Measurements from ENCODE around the gene BABAM2. TPM values are rescaled to one million over a fixed set of nuclear protein-coding genes. Genes with fewer than 3 reads are reported as not detected.

BABAM2 gene
- total RNA-seq, 1 experiment from 2014 or later = 27.1 TPM

DNA sequence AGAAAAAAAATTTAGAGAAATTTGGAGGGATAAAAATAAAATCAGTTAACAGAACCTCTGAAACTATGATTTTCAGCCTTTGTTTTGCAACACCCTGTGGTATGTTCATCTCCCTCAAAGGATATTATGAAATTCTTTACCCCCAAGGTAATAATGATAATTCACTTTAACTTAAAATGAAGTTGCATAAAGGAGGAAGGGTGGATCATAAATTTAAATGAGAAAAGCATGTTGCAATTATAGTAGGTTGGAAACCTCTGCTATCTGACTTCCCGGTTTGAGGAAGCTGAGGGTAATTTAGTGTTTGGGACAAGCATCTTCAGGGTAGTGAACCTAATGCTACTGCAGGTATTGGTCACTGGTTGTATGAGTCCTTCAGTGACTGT lies 102.9 kb downstream of the BABAM2 start:
- H3K4ac ChIP-seq (ENCODE audit: low read depth, low read length) = no peak overlapping the region
- H3K79me2 ChIP-seq (ENCODE audit: insufficient read depth, low read length) = no peaks in the 10 kb centered on the region
- H2BK15ac ChIP-seq (ENCODE audit: low read depth, low read length) = no peak overlapping the region
- no peak overlapping the region for H2BK5ac ChIP-seq (ENCODE audit: insufficient read length, low read length)
- H3K27ac Mint-ChIP-seq = no peak overlapping the region
- no peak overlapping the region for H3T11ph ChIP-seq (ENCODE audit: low read length)
- no peaks in the 10 kb centered on the region for H3K27me3 Mint-ChIP-seq (ENCODE audit: low read depth)
- no peak overlapping the region for H2AFZ ChIP-seq (ENCODE audit: low read length)
- H3K4me1 Mint-ChIP-seq = peaks cover 5% of the 10 kb centered on the region in 2 experiments
- no peak overlapping the region for H2BK120ac ChIP-seq (ENCODE audit: low read depth, low read length, poor library complexity, severe bottlenecking)
- no peak overlapping the region for H4K5ac ChIP-seq (ENCODE audit: insufficient read length, low read depth, low read length)
- no peak overlapping the region for H4K8ac ChIP-seq (replicated peaks; ENCODE audit: insufficient read length, low read depth, low read length)
- no peaks in the 10 kb centered on the region for H3K23me2 ChIP-seq (ENCODE audit: insufficient read length, low read depth, low read length, poor library complexity, severe bottlenecking)
- H3K56ac ChIP-seq (ENCODE audit: insufficient read length, low read depth, low read length) = no peak overlapping the region
- H3K9me3 Mint-ChIP-seq = peaks cover 0 to 3% of the 10 kb centered on the region in 2 experiments; a peak in 1 of 5 replicates
- no peak overlapping the region for H3K14ac ChIP-seq (ENCODE audit: insufficient read depth, low read length)
- no peak overlapping the region for H2BK12ac ChIP-seq (ENCODE audit: insufficient read length, low read depth, low read length)
- H3K4me3 Mint-ChIP-seq = no peak overlapping the region
- no peaks in the 10 kb centered on the region for H3K9me3 ChIP-seq (ENCODE audit: control insufficient read depth, low read depth, low read length)
- no peak overlapping the region for H3K9ac ChIP-seq (ENCODE audit: extremely low read depth, insufficient read length, low read length)
- H3K4me1 ChIP-seq (ENCODE audit: insufficient read depth, low read length) = no peaks in the 10 kb centered on the region
- no peak overlapping the region for H2AK5ac ChIP-seq (ENCODE audit: insufficient read length, low read length)
- H3K36me3 Mint-ChIP-seq (ENCODE audit: insufficient read depth in 1 of 3, low read depth in 3 of 3) = peaks cover 2 to 7% (median 4%) of the 10 kb centered on the region in 3 experiments; a peak in 4 of 7 replicates
- H3K23ac ChIP-seq (ENCODE audit: insufficient read length, low read depth, low read length) = no peak overlapping the region
- H3K79me1 ChIP-seq (ENCODE audit: insufficient read depth, low read depth, low read length, poor library complexity, severe bottlenecking) = no peaks in the 10 kb centered on the region
- H3K18ac ChIP-seq (ENCODE audit: insufficient read length, low read depth, low read length) = no peak overlapping the region
- H3K27me3 ChIP-seq (ENCODE audit: insufficient read depth, low read length) = no peaks in the 10 kb centered on the region
- H2BK20ac ChIP-seq (ENCODE audit: low read depth, low read length, poor library complexity, severe bottlenecking) = no peak overlapping the region
- WGBS (ENCODE audit: extremely low coverage, insufficient read length, low lambda C conversion rate) = no CpG with 5 or more reads among the region's 1 CpG
- no peak for DNase-seq
- H4K20me1 ChIP-seq (ENCODE audit: control insufficient read depth, insufficient read depth, insufficient read length) = no peaks in the 10 kb centered on the region
- H4K91ac ChIP-seq (ENCODE audit: insufficient read length, low read depth, low read length) = no peak overlapping the region
- H3K27ac ChIP-seq (ENCODE audit: insufficient read length, low read depth, low read length) = no peak overlapping the region
- no peak for TF ChIP-seq CTCF (conservative IDR thresholded peaks at IDR 0.05)
- H3K4me2 ChIP-seq (ENCODE audit: insufficient read depth, insufficient read length, low read length) = no peak overlapping the region

Data from H9 (cell line).